Upper lobe of left lung (tissue), 6 donors: ENCODE measurements around the gene LRRC37A2. TPM values are rescaled to one million over a fixed set of nuclear protein-coding genes. Genes with fewer than 3 reads are reported as not detected.
"Not testable (repeated sequence)": the region's sequence is repeated elsewhere in the genome, so short reads cannot be mapped to it uniquely, and the experiment has no call there.

Experiments used
- ATAC-seq, 2 donors: fragments of 200-7000 bp; cut with Tn5 transposase; one replicate each; pipeline ENCODE4 v1.9.1; 2022; ENCODE audit warnings: mild to moderate bottlenecking in 2 of 2, moderate library complexity in 2 of 2; ENCODE audit not compliant: low FRiP score in 2 of 2
- DNase-seq, 2 donors: peaks; one replicate each; pipeline ENCODE4 v3.0.0-alpha.2; 2019 to 2020
- H3K27ac ChIP-seq, 4 donors: fragments of 200-600 bp; sonication (generic); one replicate each; pipeline ENCODE4 v1.5.1; 2016 to 2019
- H3K27me3 ChIP-seq, 4 donors: fragments of 200-600 bp; sonication (generic); one replicate each; pipeline ENCODE4 v1.5.1; 2017 to 2019
- H3K36me3 ChIP-seq, 4 donors: fragments of 200-600 bp; sonication (generic); one replicate each; pipeline ENCODE4 v1.5.1; 2016 to 2019
- H3K4me1 ChIP-seq, 4 donors: fragments of 200-600 bp; sonication (generic); one replicate each; pipeline ENCODE4 v1.5.1; 2018 to 2019
- H3K4me3 ChIP-seq, 4 donors: fragments of 200-600 bp; sonication (generic); one replicate each; pipeline ENCODE4 v1.5.1; 2017 to 2019; ENCODE audit warnings: mild to moderate bottlenecking in 2 of 4, moderate library complexity in 1 of 4
- H3K9me3 ChIP-seq, 4 donors: fragments of 200-600 bp; sonication (generic); one replicate each; pipeline ENCODE4 v1.5.1; 2018 to 2019
- WGBS, 2 donors: methylation state at CpG; one replicate each; pipeline ENCODE4 v1.1.5; 2017 to 2018; 5-methylcytosine and 5-hydroxymethylcytosine counted together
- total RNA-seq, 6 donors: library from RNA; depleted of rRNA in 4 of 6; stranded (reverse); fragments of >200 nt in 4 of 6; gene quantifications; one replicate each; pipeline versions ENCODE4 v1.1.0 to v1.2.1, GENCODE V29; 2016 to 2021
- donor health status: DM: no; HTN: no; CAD: no; lungs with moderate emphysema.
- donor health status: DM: no; HTN: yes; CAD: no; lungs with severe emphysema.

Gene LRRC37A2
- 10 to 100 TPM in 5 of 6 donors, 1 to 10 TPM in 1; 7.9 to 44.0 (median 14.6) TPM for total RNA-seq

GRCh38 chr17:46512168-46512567, at the start of gene LRRC37A2:
TSS of gene LRRC37A2 (plus strand) at chr17:46512468. CDS start at chr17:46512713, 245 bp downstream.
- not testable (repeated sequence) for H3K9me3 ChIP-seq, ATAC-seq, H3K36me3 ChIP-seq, H3K4me1 ChIP-seq, DNase-seq, H3K27ac ChIP-seq, H3K27me3 ChIP-seq, H3K4me3 ChIP-seq
- no CpG with 5 or more reads among the region's 11 CpGs for WGBS, 2 donors

- not testable (repeated sequence) for H3K27ac ChIP-seq, H3K4me1 ChIP-seq, H3K4me3 ChIP-seq, H3K9me3 ChIP-seq, ATAC-seq, DNase-seq, H3K36me3 ChIP-seq, H3K27me3 ChIP-seq
- WGBS, 2 donors: no CpG with 5 or more reads among the region's 5 CpGs
Measured at GRCh38 chr17:46467618-46468017, 44.6 kb upstream of the LRRC37A2 start.

GRCh38 chr17:46474489-46474888, 37.8 kb upstream of the LRRC37A2 start:
- not testable (repeated sequence) for ATAC-seq, H3K27ac ChIP-seq, H3K4me3 ChIP-seq, H3K4me1 ChIP-seq, H3K27me3 ChIP-seq, H3K9me3 ChIP-seq, H3K36me3 ChIP-seq, DNase-seq
- no CpG with 5 or more reads among the region's 3 CpGs for WGBS, 2 donors

- not testable (repeated sequence) for H3K9me3 ChIP-seq, H3K36me3 ChIP-seq, H3K27ac ChIP-seq, ATAC-seq, H3K27me3 ChIP-seq, DNase-seq, H3K4me3 ChIP-seq, H3K4me1 ChIP-seq
- WGBS, 2 donors: 100% methylated on average over 2 of the region's 2 CpGs; no CpG with 5 or more reads in 1 of the 2 donors
Measured at GRCh38 chr17:46475583-46475982, 36.7 kb upstream of the LRRC37A2 start.

- not testable (repeated sequence) for DNase-seq, H3K27ac ChIP-seq, H3K36me3 ChIP-seq, H3K9me3 ChIP-seq, H3K4me3 ChIP-seq, H3K4me1 ChIP-seq, H3K27me3 ChIP-seq
- peak in 1 of 2 donors; percentile 15 for ATAC-seq
- WGBS, 2 donors: no CpG with 5 or more reads among the region's 3 CpGs
Measured at GRCh38 chr17:46478823-46479222, 33.4 kb upstream of the LRRC37A2 start.

GRCh38 chr17:46481310-46481709, 31.0 kb upstream of the LRRC37A2 start:
- no CpG with 5 or more reads among the region's 2 CpGs for WGBS, 2 donors
- not testable (repeated sequence) for H3K4me1 ChIP-seq, H3K4me3 ChIP-seq, DNase-seq, ATAC-seq, H3K36me3 ChIP-seq, H3K9me3 ChIP-seq, H3K27me3 ChIP-seq, H3K27ac ChIP-seq

- not testable (repeated sequence) for H3K36me3 ChIP-seq, H3K27ac ChIP-seq, H3K4me1 ChIP-seq, ATAC-seq, H3K27me3 ChIP-seq, H3K9me3 ChIP-seq, H3K4me3 ChIP-seq
- WGBS, 2 donors: 92 to 98% methylated on average over 8 to 9 of the region's 16 CpGs
- peak in 1 of 2 donors; percentile 69 for DNase-seq
Measured at GRCh38 chr17:46492021-46492420, 20.2 kb upstream of the LRRC37A2 start.

- ATAC-seq, H3K9me3 ChIP-seq, H3K27ac ChIP-seq, H3K36me3 ChIP-seq, H3K4me3 ChIP-seq, DNase-seq, H3K27me3 ChIP-seq, H3K4me1 ChIP-seq: not testable (repeated sequence)
- WGBS, 2 donors: no CpG with 5 or more reads among the region's 6 CpGs
Measured at GRCh38 chr17:46499437-46500139, 12.7 kb upstream of the LRRC37A2 start.

- not testable (repeated sequence) for H3K4me1 ChIP-seq, DNase-seq, H3K9me3 ChIP-seq, H3K4me3 ChIP-seq, H3K27me3 ChIP-seq, H3K27ac ChIP-seq, ATAC-seq, H3K36me3 ChIP-seq
- WGBS, 2 donors: 92% methylated on average over 6 of the region's 7 CpGs; no CpG with 5 or more reads in 1 of the 2 donors
Measured at GRCh38 chr17:46505896-46506295, 6.4 kb upstream of the LRRC37A2 start.

- H3K27me3 ChIP-seq, ATAC-seq, H3K36me3 ChIP-seq, H3K9me3 ChIP-seq, H3K4me1 ChIP-seq, H3K27ac ChIP-seq, H3K4me3 ChIP-seq: not testable (repeated sequence)
- 98% methylated on average over 6 to 10 of the region's 22 CpGs for WGBS, 2 donors
- peak in 1 of 2 donors; percentile 79 for DNase-seq
Measured at GRCh38 chr17:46534716-46535115, 22.4 kb downstream of the LRRC37A2 start.

- not testable (repeated sequence) for H3K27ac ChIP-seq, H3K4me3 ChIP-seq, ATAC-seq, H3K9me3 ChIP-seq, H3K4me1 ChIP-seq, H3K36me3 ChIP-seq, DNase-seq, H3K27me3 ChIP-seq
- WGBS, 2 donors: 90 to 92% methylated on average over 3 to 9 of the region's 10 CpGs
Measured at GRCh38 chr17:46548607-46549006, 36.3 kb downstream of the LRRC37A2 start.

GRCh38 chr17:46559155-46559554, 46.9 kb downstream of the LRRC37A2 start:
- not testable (repeated sequence) for H3K27me3 ChIP-seq, ATAC-seq, H3K36me3 ChIP-seq, H3K9me3 ChIP-seq, H3K27ac ChIP-seq, H3K4me3 ChIP-seq, DNase-seq, H3K4me1 ChIP-seq
- no CpG with 5 or more reads among the region's 20 CpGs for WGBS, 2 donors

GRCh38 chr17:46560048-46560447, 47.8 kb downstream of the LRRC37A2 start:
- H3K27me3 ChIP-seq, H3K36me3 ChIP-seq, H3K27ac ChIP-seq, H3K4me3 ChIP-seq, H3K9me3 ChIP-seq, H3K4me1 ChIP-seq, DNase-seq: not testable (repeated sequence)
- peak; percentile 85 for ATAC-seq
- WGBS, 2 donors: no CpG with 5 or more reads among the region's 3 CpGs

- ATAC-seq: peak; percentile 37 to 78
- not testable (repeated sequence) for H3K27ac ChIP-seq, H3K4me1 ChIP-seq, H3K36me3 ChIP-seq, H3K27me3 ChIP-seq, H3K9me3 ChIP-seq, H3K4me3 ChIP-seq, DNase-seq
- no CpG with 5 or more reads among the region's 2 CpGs for WGBS, 2 donors
Measured at GRCh38 chr17:46566284-46566683, 54.0 kb downstream of the LRRC37A2 start.
